NCI-H1092 treated with DMSO at 0.1 percent for 48 hours (cell line): ENCODE data around the gene DGKG.

ENCODE experiments used
- DNase-seq: peaks from one replicate; lab custom pipeline; 2025; lab: John Stamatoyannopoulos, UW

The DGKG gene

GRCh38 chr3:186275436-186275835 is 86.6 kb downstream of the DGKG start:
- no peak for DNase-seq

- no peak for DNase-seq
Measured at GRCh38 chr3:186273586-186273985, 88.4 kb downstream of the DGKG start.

- no peak for DNase-seq
Measured at GRCh38 chr3:186270701-186271100, 91.3 kb downstream of the DGKG start.

- DNase-seq: no peak
Measured at GRCh38 chr3:186268616-186269448, 93.2 kb downstream of the DGKG start.

GRCh38 chr3:186267758-186268157 is 94.3 kb downstream of the DGKG start:
- no peak for DNase-seq

- DNase-seq: no peak
Measured at GRCh38 chr3:186264608-186265400, 97.2 kb downstream of the DGKG start.

- DNase-seq: peak; percentile 19
Measured at GRCh38 chr3:186261638-186262037, 100.4 kb downstream of the DGKG start.

GRCh38 chr3:186260726-186261125 is 101.3 kb downstream of the DGKG start:
- no peak for DNase-seq

- peak; percentile 63 for DNase-seq
Measured at GRCh38 chr3:186259612-186260383, 102.2 kb downstream of the DGKG start.

GRCh38 chr3:186258968-186259367 is 103.1 kb downstream of the DGKG start:
- DNase-seq: no peak

GRCh38 chr3:186257866-186258265 is 104.2 kb downstream of the DGKG start:
- no peak for DNase-seq

GRCh38 chr3:186255703-186256331 is 106.2 kb downstream of the DGKG start:
- no peak for DNase-seq

- DNase-seq: no peak
Measured at GRCh38 chr3:186254676-186255650, 107.1 kb downstream of the DGKG start.

GRCh38 chr3:186251948-186252619 is 110.0 kb downstream of the DGKG start:
- DNase-seq: no peak

GRCh38 chr3:186248850-186249249 is 113.2 kb downstream of the DGKG start:
- DNase-seq: no peak

GRCh38 chr3:186247821-186248814 is 113.9 kb downstream of the DGKG start:
- DNase-seq: no peak

- DNase-seq: no peak
Measured at GRCh38 chr3:186246941-186247340, 115.1 kb downstream of the DGKG start.

GRCh38 chr3:186244016-186244415 is 118.0 kb downstream of the DGKG start:
- no peak for DNase-seq
